ENCODE measurements around the gene ZNF701. TPM values are rescaled to one million over a fixed set of nuclear protein-coding genes. Genes with fewer than 3 reads are reported as not detected.

ZNF701 gene
- polyA plus RNA-seq, 10 donors: 6.8 to 12.7 (median 8.8) TPM

- no peak for DNase-seq
Measured at GRCh38 chr19:52635786-52636570, 65.9 kb downstream of the ZNF701 start.

Other genes with a start within 250 kb of the ZNF701 start
- gene ZNF610, start 234.0 kb upstream of the ZNF701 start, polyA plus RNA-seq (ENCODE audit: insufficient read length in 10 of 10): 1 to 10 TPM; 3.3 to 6.3 (median 4.2) TPM
- 10 to 100 TPM; 11.4 to 17.1 (median 15.3) TPM for gene ZNF880, start 200.4 kb upstream of the ZNF701 start, polyA plus RNA-seq (ENCODE audit: insufficient read length in 10 of 10)
- gene ZNF528, start 172.4 kb upstream of the ZNF701 start, polyA plus RNA-seq (ENCODE audit: insufficient read length in 10 of 10): 10 to 100 TPM; 12.1 to 30.7 (median 17.3) TPM
- 1 to 10 TPM in 1 of 10 donors, under 1 TPM in 9; 0.47 to 1.4 (median 0.66) TPM for gene ZNF534, start 141.1 kb upstream of the ZNF701 start, polyA plus RNA-seq (ENCODE audit: insufficient read length in 10 of 10)
- 1 to 10 TPM; 2.2 to 4.8 (median 2.6) TPM for gene ZNF578, start 116.7 kb upstream of the ZNF701 start, polyA plus RNA-seq (ENCODE audit: insufficient read length in 10 of 10)
- 10 to 100 TPM in 3 of 10 donors, 1 to 10 TPM in 7; 4.5 to 11.4 (median 6.8) TPM for gene ZNF808, start 42.6 kb upstream of the ZNF701 start, polyA plus RNA-seq (ENCODE audit: insufficient read length in 10 of 10)
- 10 to 100 TPM; 25.8 to 81.0 (median 36.4) TPM for gene ZNF83, start 68.1 kb downstream of the ZNF701 start, polyA plus RNA-seq (ENCODE audit: insufficient read length in 10 of 10)
- 10 to 100 TPM in 1 of 10 donors, 1 to 10 TPM in 9; 4.9 to 10.3 (median 7.2) TPM for gene ZNF611, start 164.8 kb downstream of the ZNF701 start, polyA plus RNA-seq (ENCODE audit: insufficient read length in 10 of 10)
- gene ZNF600, start 216.5 kb downstream of the ZNF701 start, polyA plus RNA-seq (ENCODE audit: insufficient read length in 10 of 10): 1 to 10 TPM; 1.3 to 5.1 (median 3.5) TPM